ENCODE measurements around the gene PPP1R11.

- TF ChIP-seq CTCF (conservative IDR thresholded peaks at IDR 0.05; ENCODE audit: low read depth, low read length) (no peak), EZH2phosphoT487 (IDR thresholded peaks at IDR 0.05; ENCODE audit: borderline replicate concordance, low read length) (no peak), EZH2 (IDR thresholded peaks at IDR 0.05; ENCODE audit: low read length, unreplicated experiment) (no peak)
These were observed 46.8 kb downstream of the PPP1R11 start for GRCh38 chr6:30113841-30114240.

Measured in PC-3 (cell line).